GM12878 (cell line): ENCODE data around the gene RHBDD1. TPM values are rescaled to one million over a fixed set of nuclear protein-coding genes. Genes with fewer than 3 reads are reported as not detected.

ENCODE experiments used
- CBFB ChIP-seq: IDR thresholded peaks from 2 replicates; pipeline ENCODE4 v1.6.1; 2016; ENCODE audit warnings: antibody characterized with exemption, low read depth
- CREB1 ChIP-seq: IDR thresholded peaks from 2 replicates; pipeline ENCODE4 v1.6.1; 2012; ENCODE audit warnings: low read depth, mild to moderate bottlenecking, inconsistent platforms
- ETV6 ChIP-seq, 2 experiments: fragments of 450-650 bp in 1 of 2; IDR thresholded peaks in 1 of 2; conservative IDR thresholded peaks in 1 of 2; 2 replicates each; pipeline ENCODE4 v1.6.1; 2014; ENCODE audit warnings: antibody characterized with exemption in 1 of 2, borderline replicate concordance in 1 of 2, low read depth in 1 of 2, mild to moderate bottlenecking in 1 of 2, moderate library complexity in 1 of 2
- GABPA ChIP-seq: IDR thresholded peaks from 2 replicates; pipeline ENCODE4 v1.6.1; 2014; ENCODE audit warnings: antibody characterized with exemption, low read depth, mild to moderate bottlenecking, inconsistent platforms
- KDM1A ChIP-seq: fragments of 200-600 bp; sonication (generic); IDR thresholded peaks from 2 replicates; pipeline ENCODE4 v1.6.1; 2016; ENCODE audit warnings: borderline replicate concordance
- NBN ChIP-seq: fragments of 450-650 bp; IDR thresholded peaks from 2 replicates; pipeline ENCODE4 v1.6.1; 2016
- NFIC ChIP-seq: IDR thresholded peaks from 2 replicates; pipeline ENCODE4 v1.6.1; 2012; ENCODE audit warnings: low read depth, mild to moderate bottlenecking, inconsistent platforms, low read length, moderate library complexity
- PML ChIP-seq: IDR thresholded peaks from 2 replicates; pipeline ENCODE4 v1.6.1; 2012; ENCODE audit warnings: low read length, inconsistent platforms
- POLR2AphosphoS2 ChIP-seq: IDR thresholded peaks from 2 replicates; pipeline ENCODE4 v1.6.1; 2011; ENCODE audit warnings: low read depth, mild to moderate bottlenecking, low read length, improper control_type of control experiment, moderate library complexity
- POLR2AphosphoS5 ChIP-seq: IDR thresholded peaks from 2 replicates; pipeline ENCODE4 v1.6.1; 2011; ENCODE audit warnings: mild to moderate bottlenecking, low read length, inconsistent platforms
- RCOR1 ChIP-seq: conservative IDR thresholded peaks from 2 replicates; pipeline ENCODE4 v1.6.1; 2012; ENCODE audit warnings: low read depth, low read length, improper control_type of control experiment
- SIX5 ChIP-seq: IDR thresholded peaks from 2 replicates; pipeline ENCODE4 v1.6.1; 2011; ENCODE audit warnings: mild to moderate bottlenecking, low read depth, low read length, moderate library complexity; ENCODE audit not compliant: severe bottlenecking
- SMAD5 ChIP-seq: IDR thresholded peaks from 2 replicates; pipeline ENCODE4 v1.6.1; 2016; ENCODE audit warnings: antibody characterized with exemption, low read depth
- STAT3 ChIP-seq: IDR thresholded peaks from 2 replicates; pipeline ENCODE4 v1.6.1; 2011; ENCODE audit warnings: low read depth, low read length, improper control_type of control experiment
- SUPT20H ChIP-seq: IDR thresholded peaks from 2 replicates; pipeline ENCODE4 v1.6.1; 2011; ENCODE audit warnings: low read depth, mild to moderate bottlenecking, low read length, moderate library complexity, borderline replicate concordance; ENCODE audit not compliant: control insufficient read depth
- TARDBP ChIP-seq: IDR thresholded peaks from 2 replicates; pipeline ENCODE4 v1.6.1; 2016; ENCODE audit warnings: borderline replicate concordance
- polyA plus RNA-seq, 11 experiments: library from polyadenylated mRNA; depleted of rRNA in 4 of 11; unstranded in 6 of 11; stranded (reverse) in 5 of 11; fragments of >200 nt; fragmentation: Nextera tagmentation in 4 of 11; fragmentation: Illumina TruSeq in 1 of 11; extraction: Ambion mirVana in 4 of 11; extraction: Trizol in 1 of 11; gene quantifications; 1 replicate in 1 of 11; 2 replicates in 10 of 11; pipeline versions ENCODE4 v1.2.1 to v1.2.3, GENCODE V29; 2011 to 2016; ENCODE audit warnings: inconsistent platforms in 2 of 11, missing spikeins in 2 of 11, low read depth in 1 of 11
- total RNA-seq, 4 experiments: library from RNA; depleted of rRNA in 3 of 4; stranded (reverse); fragments of >200 nt in 3 of 4; fragmentation: Illumina TruSeq in 1 of 4; extraction: Trizol in 1 of 4; gene quantifications; 2 replicates each; pipeline versions ENCODE4 v1.2.1 to v1.2.3, GENCODE V29; 2013 to 2021
- TF ChIP-seq, protein P1 (sequence below): fragments of 450-650 bp; IDR thresholded peaks from 2 replicates; pipeline ENCODE4 v1.6.1; 2017; ENCODE audit warnings: mild to moderate bottlenecking, low read depth, inconsistent platforms; ENCODE audit not compliant: poor library complexity, severe bottlenecking
- TF ChIP-seq, protein P2 (sequence below): fragments of 450-650 bp; IDR thresholded peaks from 2 replicates; pipeline ENCODE4 v1.6.1; 2016; ENCODE audit warnings: mild to moderate bottlenecking
- TF ChIP-seq, protein P3 (sequence below): fragments of 450-650 bp; IDR thresholded peaks from 2 replicates; pipeline ENCODE4 v1.6.1; 2017; ENCODE audit warnings: borderline replicate concordance
- TF ChIP-seq, protein P4 (sequence below): fragments of 150-350 bp; IDR thresholded peaks from 2 replicates; pipeline ENCODE4 v1.6.1; 2016; ENCODE audit warnings: low read depth, low read length
- TF ChIP-seq, protein P5 (sequence below): fragments of 450-650 bp; IDR thresholded peaks from 2 replicates; pipeline ENCODE4 v1.6.1; 2014; ENCODE audit warnings: mild to moderate bottlenecking

The RHBDD1 gene
- total and polyA plus RNA-seq, 10 of the 15 experiments (the other 5 are each of a cell fraction or from before 2014, with no cell fraction given), result 7.1 to 36.4 (median 14.7) TPM

DNA sequence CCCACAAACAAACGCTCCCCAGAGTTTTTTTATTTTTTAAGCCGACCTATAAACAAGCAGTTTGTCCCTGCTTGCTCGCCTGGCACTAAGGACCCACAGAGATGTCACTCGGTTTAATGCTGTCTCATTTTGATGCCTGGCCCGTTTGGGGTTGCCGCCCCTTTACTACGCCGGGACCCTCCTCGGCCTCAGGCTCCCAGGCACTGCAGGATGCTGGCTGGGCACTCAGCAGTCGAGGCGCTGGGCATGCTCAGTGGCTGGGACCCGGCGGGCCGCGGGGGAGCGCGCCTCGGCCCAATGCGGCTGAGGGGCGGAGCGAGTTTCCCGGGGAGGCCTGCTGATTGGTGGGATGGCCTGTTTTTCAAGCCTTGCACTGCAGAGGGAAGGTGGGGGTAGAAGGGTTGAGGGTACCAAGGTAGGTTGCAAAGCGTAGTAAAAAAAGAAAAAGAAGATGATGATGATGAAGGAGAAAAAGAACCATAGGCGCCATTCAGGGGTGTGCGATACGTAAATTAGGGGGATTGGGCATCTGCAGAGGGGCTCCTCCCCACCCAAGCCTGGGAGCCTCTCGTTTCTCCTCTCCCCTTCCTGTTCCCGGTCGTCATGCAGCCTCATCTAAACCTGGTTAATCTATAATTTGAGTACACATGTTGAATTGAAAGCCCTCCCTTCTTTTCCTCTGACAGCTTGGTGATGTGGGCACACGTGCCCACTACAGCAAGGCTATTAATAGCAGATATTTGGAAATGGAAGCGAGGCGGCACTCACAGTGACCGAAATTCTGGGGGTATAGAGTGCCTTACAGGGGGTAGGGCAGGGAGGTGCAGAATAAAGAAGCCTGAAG lies 34.7 kb upstream of the RHBDD1 start (continued):
- TF ChIP-seq, protein P1, sequence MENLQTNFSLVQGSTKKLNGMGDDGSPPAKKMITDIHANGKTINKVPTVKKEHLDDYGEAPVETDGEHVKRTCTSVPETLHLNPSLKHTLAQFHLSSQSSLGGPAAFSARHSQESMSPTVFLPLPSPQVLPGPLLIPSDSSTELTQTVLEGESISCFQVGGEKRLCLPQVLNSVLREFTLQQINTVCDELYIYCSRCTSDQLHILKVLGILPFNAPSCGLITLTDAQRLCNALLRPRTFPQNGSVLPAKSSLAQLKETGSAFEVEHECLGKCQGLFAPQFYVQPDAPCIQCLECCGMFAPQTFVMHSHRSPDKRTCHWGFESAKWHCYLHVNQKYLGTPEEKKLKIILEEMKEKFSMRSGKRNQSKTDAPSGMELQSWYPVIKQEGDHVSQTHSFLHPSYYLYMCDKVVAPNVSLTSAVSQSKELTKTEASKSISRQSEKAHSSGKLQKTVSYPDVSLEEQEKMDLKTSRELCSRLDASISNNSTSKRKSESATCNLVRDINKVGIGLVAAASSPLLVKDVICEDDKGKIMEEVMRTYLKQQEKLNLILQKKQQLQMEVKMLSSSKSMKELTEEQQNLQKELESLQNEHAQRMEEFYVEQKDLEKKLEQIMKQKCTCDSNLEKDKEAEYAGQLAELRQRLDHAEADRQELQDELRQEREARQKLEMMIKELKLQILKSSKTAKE, result no peak
- no peak for TF ChIP-seq STAT3
- TF ChIP-seq, protein P2, sequence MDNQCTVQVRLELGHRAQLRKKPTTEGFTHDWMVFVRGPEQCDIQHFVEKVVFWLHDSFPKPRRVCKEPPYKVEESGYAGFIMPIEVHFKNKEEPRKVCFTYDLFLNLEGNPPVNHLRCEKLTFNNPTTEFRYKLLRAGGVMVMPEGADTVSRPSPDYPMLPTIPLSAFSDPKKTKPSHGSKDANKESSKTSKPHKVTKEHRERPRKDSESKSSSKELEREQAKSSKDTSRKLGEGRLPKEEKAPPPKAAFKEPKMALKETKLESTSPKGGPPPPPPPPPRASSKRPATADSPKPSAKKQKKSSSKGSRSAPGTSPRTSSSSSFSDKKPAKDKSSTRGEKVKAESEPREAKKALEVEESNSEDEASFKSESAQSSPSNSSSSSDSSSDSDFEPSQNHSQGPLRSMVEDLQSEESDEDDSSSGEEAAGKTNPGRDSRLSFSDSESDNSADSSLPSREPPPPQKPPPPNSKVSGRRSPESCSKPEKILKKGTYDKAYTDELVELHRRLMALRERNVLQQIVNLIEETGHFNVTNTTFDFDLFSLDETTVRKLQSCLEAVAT, result no peak
- TF ChIP-seq GABPA, result no peak
- TF ChIP-seq CREB1, result peak; percentile 35; the same call in 1 of the 2 replicates
- TF ChIP-seq POLR2AphosphoS5, result no peak
- TF ChIP-seq CBFB, result no peak
- TF ChIP-seq PML, result no peak
- TF ChIP-seq ETV6 (conservative IDR thresholded peaks at IDR 0.05 in 1 of 2, IDR thresholded peaks at IDR 0.05 in 1 of 2; ENCODE audit: borderline replicate concordance in 1 of 2, low read depth in 1 of 2), result no peak
- TF ChIP-seq SIX5, result no peak
- no peak for TF ChIP-seq RCOR1
- TF ChIP-seq NFIC, result no peak
- TF ChIP-seq SUPT20H, result no peak
- TF ChIP-seq, protein P3, sequence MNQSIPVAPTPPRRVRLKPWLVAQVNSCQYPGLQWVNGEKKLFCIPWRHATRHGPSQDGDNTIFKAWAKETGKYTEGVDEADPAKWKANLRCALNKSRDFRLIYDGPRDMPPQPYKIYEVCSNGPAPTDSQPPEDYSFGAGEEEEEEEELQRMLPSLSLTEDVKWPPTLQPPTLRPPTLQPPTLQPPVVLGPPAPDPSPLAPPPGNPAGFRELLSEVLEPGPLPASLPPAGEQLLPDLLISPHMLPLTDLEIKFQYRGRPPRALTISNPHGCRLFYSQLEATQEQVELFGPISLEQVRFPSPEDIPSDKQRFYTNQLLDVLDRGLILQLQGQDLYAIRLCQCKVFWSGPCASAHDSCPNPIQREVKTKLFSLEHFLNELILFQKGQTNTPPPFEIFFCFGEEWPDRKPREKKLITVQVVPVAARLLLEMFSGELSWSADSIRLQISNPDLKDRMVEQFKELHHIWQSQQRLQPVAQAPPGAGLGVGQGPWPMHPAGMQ, result no peak
- TF ChIP-seq, protein P4, sequence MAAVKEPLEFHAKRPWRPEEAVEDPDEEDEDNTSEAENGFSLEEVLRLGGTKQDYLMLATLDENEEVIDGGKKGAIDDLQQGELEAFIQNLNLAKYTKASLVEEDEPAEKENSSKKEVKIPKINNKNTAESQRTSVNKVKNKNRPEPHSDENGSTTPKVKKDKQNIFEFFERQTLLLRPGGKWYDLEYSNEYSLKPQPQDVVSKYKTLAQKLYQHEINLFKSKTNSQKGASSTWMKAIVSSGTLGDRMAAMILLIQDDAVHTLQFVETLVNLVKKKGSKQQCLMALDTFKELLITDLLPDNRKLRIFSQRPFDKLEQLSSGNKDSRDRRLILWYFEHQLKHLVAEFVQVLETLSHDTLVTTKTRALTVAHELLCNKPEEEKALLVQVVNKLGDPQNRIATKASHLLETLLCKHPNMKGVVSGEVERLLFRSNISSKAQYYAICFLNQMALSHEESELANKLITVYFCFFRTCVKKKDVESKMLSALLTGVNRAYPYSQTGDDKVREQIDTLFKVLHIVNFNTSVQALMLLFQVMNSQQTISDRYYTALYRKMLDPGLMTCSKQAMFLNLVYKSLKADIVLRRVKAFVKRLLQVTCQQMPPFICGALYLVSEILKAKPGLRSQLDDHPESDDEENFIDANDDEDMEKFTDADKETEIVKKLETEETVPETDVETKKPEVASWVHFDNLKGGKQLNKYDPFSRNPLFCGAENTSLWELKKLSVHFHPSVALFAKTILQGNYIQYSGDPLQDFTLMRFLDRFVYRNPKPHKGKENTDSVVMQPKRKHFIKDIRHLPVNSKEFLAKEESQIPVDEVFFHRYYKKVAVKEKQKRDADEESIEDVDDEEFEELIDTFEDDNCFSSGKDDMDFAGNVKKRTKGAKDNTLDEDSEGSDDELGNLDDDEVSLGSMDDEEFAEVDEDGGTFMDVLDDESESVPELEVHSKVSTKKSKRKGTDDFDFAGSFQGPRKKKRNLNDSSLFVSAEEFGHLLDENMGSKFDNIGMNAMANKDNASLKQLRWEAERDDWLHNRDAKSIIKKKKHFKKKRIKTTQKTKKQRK, result no peak
- no peak for TF ChIP-seq TARDBP
- TF ChIP-seq, protein P5, sequence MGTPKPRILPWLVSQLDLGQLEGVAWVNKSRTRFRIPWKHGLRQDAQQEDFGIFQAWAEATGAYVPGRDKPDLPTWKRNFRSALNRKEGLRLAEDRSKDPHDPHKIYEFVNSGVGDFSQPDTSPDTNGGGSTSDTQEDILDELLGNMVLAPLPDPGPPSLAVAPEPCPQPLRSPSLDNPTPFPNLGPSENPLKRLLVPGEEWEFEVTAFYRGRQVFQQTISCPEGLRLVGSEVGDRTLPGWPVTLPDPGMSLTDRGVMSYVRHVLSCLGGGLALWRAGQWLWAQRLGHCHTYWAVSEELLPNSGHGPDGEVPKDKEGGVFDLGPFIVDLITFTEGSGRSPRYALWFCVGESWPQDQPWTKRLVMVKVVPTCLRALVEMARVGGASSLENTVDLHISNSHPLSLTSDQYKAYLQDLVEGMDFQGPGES, result 0 out of 2 replicates have a peak, but pooled peaks have one; percentile 41
- TF ChIP-seq SMAD5, result no peak
- TF ChIP-seq KDM1A, result no peak
- no peak for TF ChIP-seq POLR2AphosphoS2
- TF ChIP-seq NBN, result no peak
